ENCODE data around the gene ZCCHC2.

The ZCCHC2 gene

DNA sequence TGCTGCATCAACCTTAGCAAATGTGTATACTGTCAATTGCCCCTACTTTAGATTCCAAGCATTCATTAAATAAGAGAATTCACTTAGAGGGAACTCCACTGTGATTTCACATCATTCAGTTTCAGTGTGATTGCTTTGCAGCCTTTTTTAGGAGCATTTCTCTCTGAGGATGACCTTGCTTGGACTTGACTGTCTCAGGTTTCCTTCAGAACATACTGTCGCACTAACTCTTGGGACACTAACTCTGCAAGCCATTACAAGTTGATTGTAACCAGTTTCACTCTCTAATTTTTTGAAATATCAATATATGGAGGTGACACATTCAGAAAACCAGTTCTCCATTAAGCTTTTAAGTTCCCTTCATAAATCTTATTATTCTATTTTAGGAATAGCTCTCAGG, 6.6 kb upstream of the ZCCHC2 start:
- no peak overlapping the region for H3K27ac ChIP-seq (ENCODE audit: low read depth, low read length)
- H3K4me3 ChIP-seq (ENCODE audit: low read length): no peak overlapping the region
- no peaks in the 10 kb centered on the region for H3K27me3 ChIP-seq (ENCODE audit: control insufficient read depth, insufficient read depth, low read length)
- no peaks in the 10 kb centered on the region for H3K36me3 ChIP-seq (ENCODE audit: control insufficient read depth, insufficient read depth, low read length)
- H3K9ac ChIP-seq (ENCODE audit: low read length): no peak overlapping the region
- no peaks in the 10 kb centered on the region for H3K4me1 ChIP-seq (ENCODE audit: control insufficient read depth, insufficient read depth, low read length)

DNA sequence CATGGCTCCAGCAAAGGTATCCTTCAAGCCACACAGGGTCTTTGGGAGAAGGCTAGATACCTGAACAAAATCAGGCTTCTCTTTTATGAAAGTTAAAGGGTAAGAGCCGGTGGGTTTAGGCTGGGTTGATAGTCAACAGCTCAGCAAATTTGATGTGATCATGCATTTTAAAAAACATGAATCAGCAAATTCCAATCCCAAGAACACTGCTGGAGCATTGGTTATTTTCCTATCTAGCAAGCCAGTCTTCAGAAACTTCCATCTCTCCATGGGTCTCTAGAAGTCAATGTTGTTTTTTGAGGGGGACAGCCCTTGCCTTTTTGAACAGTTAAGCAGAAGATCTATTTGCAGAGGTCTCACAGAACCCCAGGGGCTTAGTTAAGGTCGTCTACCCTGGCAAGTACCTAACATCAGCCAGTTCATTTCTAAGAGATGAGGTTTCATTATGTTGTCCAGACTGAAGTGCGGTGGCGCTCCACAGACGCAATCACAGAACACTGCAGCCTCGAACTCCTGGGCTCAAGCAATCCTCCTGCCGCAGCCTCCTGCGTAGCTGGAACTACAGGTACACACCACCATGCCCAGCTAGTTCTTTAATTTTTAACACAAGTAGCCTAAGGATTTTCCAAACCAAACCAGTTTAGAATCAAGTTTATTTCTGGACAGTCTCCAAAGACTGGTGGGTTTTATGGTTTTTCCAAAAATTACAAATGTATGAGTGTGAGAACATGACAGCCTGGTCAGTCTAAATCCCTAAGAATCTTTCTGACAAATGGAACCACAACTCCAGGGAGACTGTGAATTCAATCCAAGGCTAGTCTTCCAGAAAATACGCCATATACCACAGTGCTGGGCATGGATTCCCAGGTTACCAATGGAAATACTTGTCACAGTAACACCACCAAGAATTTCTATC, 4.1 kb upstream of the ZCCHC2 start:
- H3K27me3 ChIP-seq (ENCODE audit: control insufficient read depth, insufficient read depth, low read length): no peaks in the 10 kb centered on the region
- H3K36me3 ChIP-seq (ENCODE audit: control insufficient read depth, insufficient read depth, low read length): no peaks in the 10 kb centered on the region
- H3K27ac ChIP-seq (ENCODE audit: low read depth, low read length): no peak overlapping the region
- H3K4me3 ChIP-seq (ENCODE audit: low read length): no peak overlapping the region
- peaks cover 4% of the 10 kb centered on the region for H3K4me1 ChIP-seq (ENCODE audit: control insufficient read depth, insufficient read depth, low read length)
- no peak overlapping the region for H3K9ac ChIP-seq (ENCODE audit: low read length)

DNA sequence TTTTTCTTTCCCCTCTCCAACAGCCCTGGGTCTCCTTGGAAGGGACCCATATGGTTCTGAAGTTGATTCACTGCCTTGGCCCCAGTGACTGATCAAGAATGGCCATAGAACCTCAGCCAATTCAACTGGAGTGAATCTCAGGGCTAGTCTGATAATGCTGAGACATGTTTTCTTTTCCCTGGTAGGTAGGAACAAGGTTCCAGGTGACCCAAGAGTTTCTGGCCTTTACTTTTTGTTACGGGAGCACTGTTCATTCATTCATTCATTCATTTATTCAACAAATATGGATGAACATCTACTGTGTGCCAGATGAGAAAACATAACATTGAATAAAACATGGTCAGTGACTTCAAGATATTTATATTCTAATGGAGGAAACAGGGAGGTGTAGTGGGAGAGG, 3.1 kb upstream of the ZCCHC2 start:
- Histone ChIP-seq H3K27me3 (ENCODE audit: control insufficient read depth, insufficient read depth, low read length) (no peaks in the 10 kb centered on the region), H3K9ac (ENCODE audit: low read length) (no peak overlapping the region), H3K4me3 (ENCODE audit: low read length) (no peak overlapping the region), H3K27ac (ENCODE audit: low read depth, low read length) (no peak overlapping the region), H3K4me1 (ENCODE audit: control insufficient read depth, insufficient read depth, low read length) (peaks cover 4% of the 10 kb centered on the region), H3K36me3 (ENCODE audit: control insufficient read depth, insufficient read depth, low read length) (no peaks in the 10 kb centered on the region)

DNA sequence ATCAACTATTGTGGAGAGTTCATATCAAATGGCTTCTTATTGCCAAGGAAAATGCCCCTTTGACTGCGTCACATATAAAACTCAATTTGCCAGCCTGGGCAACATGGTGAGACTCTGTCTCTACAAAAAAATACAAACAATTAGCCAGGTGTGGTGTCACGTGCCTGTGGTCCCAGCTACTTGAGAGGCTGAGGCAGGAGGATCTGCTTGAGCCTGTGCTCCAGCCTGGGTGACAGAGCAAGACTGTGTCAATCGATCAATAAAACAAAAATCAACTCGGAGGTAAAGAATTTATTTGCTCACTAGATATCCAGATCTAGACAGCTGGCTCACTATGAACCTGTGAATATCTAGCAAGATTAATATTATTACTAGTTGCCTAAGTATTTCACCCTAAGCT, 1.7 kb upstream of the ZCCHC2 start:
- Histone ChIP-seq H3K9ac (ENCODE audit: low read length) (no peak overlapping the region), H3K27me3 (ENCODE audit: control insufficient read depth, insufficient read depth, low read length) (no peaks in the 10 kb centered on the region), H3K4me1 (ENCODE audit: control insufficient read depth, insufficient read depth, low read length) (peaks cover 4% of the 10 kb centered on the region), H3K4me3 (ENCODE audit: low read length) (no peak overlapping the region), H3K27ac (ENCODE audit: low read depth, low read length) (no peak overlapping the region), H3K36me3 (ENCODE audit: control insufficient read depth, insufficient read depth, low read length) (no peaks in the 10 kb centered on the region)

DNA sequence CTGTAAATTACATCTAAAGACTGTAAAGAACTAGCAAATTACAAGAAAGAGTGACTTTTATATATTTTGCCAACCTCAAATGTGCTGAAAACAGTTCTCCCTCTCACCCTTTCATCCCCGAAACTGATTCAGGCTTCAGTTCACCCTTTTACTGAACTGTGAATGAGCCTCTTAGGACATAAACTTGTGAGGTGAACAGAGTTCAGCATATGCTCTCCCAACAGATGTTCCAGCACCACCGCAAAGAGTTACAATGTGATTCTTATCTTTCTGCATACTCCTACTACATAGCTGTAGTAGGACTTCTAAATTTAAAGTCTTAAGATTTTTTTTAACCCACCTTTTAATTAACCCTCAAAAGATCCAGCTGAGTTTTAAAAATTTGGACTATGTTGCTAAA, 1.2 kb upstream of the ZCCHC2 start:
- Histone ChIP-seq H3K27ac (ENCODE audit: low read depth, low read length) (no peak overlapping the region), H3K9ac (ENCODE audit: low read length) (no peak overlapping the region), H3K4me3 (ENCODE audit: low read length) (no peak overlapping the region), H3K4me1 (ENCODE audit: control insufficient read depth, insufficient read depth, low read length) (peaks cover 4% of the 10 kb centered on the region), H3K36me3 (ENCODE audit: control insufficient read depth, insufficient read depth, low read length) (no peaks in the 10 kb centered on the region), H3K27me3 (ENCODE audit: control insufficient read depth, insufficient read depth, low read length) (no peaks in the 10 kb centered on the region)

DNA sequence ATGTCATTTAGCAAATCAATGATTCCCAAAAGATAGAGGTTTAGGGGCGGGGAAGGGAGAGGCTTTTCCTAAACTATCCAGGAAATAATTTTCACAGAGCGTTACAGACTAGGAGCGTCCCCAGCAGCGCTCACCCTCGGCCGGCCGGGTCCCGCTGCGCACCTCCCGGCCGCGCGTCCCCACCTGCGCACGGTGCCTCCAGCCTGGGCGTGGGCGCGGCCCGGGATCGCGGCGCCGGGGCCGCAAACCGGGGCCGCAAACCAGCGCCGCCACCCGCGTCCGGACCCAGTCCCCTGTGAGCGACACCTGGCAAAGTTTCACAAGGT, 684 bp upstream of the ZCCHC2 start:
- Histone ChIP-seq H3K4me3 (ENCODE audit: low read length) (peak overlapping the region; percentile 93), H3K9ac (ENCODE audit: low read length) (peak overlapping the region; percentile 92), H3K27ac (ENCODE audit: low read depth, low read length) (peak overlapping the region; percentile 96), H3K27me3 (ENCODE audit: control insufficient read depth, insufficient read depth, low read length) (no peaks in the 10 kb centered on the region), H3K4me1 (ENCODE audit: control insufficient read depth, insufficient read depth, low read length) (peaks cover 7% of the 10 kb centered on the region), H3K36me3 (ENCODE audit: control insufficient read depth, insufficient read depth, low read length) (no peaks in the 10 kb centered on the region)

DNA sequence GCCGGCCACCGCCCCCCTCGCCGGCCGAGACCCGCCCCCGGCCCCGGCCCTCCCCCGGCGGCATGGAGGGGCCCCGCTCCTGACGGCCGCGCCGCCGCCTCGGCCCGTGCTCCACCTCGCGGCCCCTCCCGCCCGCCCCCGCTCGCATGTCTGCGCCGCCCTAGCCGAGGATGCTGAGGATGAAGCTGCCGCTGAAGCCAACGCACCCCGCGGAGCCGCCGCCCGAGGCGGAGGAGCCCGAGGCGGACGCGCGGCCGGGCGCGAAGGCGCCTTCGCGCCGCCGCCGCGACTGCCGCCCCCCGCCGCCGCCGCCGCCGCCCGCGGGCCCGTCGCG, 397 bp downstream of the ZCCHC2 start:
- peak overlapping the region; percentile 58 for H3K4me3 ChIP-seq (ENCODE audit: low read length)
- H3K4me1 ChIP-seq (ENCODE audit: control insufficient read depth, insufficient read depth, low read length): peaks cover 8% of the 10 kb centered on the region

DNA sequence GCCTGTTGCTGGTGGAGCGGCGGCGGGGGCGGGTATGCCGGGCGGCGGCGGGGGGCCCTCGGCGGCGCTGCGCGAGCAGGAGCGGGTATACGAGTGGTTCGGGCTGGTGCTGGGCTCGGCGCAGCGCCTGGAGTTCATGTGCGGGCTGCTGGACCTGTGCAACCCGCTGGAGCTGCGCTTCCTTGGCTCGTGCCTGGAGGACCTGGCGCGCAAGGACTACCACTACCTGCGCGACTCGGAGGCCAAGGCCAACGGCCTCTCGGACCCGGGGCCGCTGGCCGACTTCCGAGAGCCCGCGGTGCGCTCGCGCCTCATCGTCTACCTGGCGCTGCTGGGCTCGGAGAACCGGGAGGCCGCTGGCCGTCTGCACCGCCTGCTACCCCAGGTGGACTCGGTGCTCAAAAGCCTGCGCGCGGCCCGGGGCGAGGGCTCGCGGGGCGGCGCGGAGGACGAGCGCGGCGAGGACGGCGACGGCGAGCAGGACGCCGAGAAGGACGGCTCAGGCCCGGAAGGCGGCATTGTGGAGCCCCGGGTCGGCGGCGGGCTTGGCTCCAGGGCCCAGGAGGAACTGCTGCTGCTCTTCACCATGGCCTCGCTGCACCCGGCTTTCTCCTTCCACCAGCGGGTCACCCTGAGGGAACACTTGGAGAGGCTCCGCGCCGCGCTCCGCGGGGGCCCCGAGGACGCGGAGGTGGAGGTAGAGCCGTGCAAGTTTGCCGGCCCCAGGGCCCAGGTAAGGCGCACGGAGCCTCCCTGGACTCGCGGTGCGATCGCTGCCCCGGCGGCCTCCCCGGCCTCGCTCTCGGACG, 1.0 kb downstream of the ZCCHC2 start:
- peak overlapping the region; percentile 87 for H3K9ac ChIP-seq (ENCODE audit: low read length)
- H3K36me3 ChIP-seq (ENCODE audit: control insufficient read depth, insufficient read depth, low read length): no peaks in the 10 kb centered on the region
- H3K4me1 ChIP-seq (ENCODE audit: control insufficient read depth, insufficient read depth, low read length): peaks cover 8% of the 10 kb centered on the region
- H3K27ac ChIP-seq (ENCODE audit: low read depth, low read length): peak overlapping the region; percentile 97
- peak overlapping the region; percentile 62 for H3K4me3 ChIP-seq (ENCODE audit: low read length)
- H3K27me3 ChIP-seq (ENCODE audit: control insufficient read depth, insufficient read depth, low read length): no peaks in the 10 kb centered on the region

More for the DNA sequence above, 397 bp downstream of the ZCCHC2 start:
- Histone ChIP-seq H3K27ac (ENCODE audit: low read depth, low read length) (peak overlapping the region; percentile 96), H3K9ac (ENCODE audit: low read length) (no peak overlapping the region), H3K27me3 (ENCODE audit: control insufficient read depth, insufficient read depth, low read length) (no peaks in the 10 kb centered on the region), H3K36me3 (ENCODE audit: control insufficient read depth, insufficient read depth, low read length) (no peaks in the 10 kb centered on the region)

DNA sequence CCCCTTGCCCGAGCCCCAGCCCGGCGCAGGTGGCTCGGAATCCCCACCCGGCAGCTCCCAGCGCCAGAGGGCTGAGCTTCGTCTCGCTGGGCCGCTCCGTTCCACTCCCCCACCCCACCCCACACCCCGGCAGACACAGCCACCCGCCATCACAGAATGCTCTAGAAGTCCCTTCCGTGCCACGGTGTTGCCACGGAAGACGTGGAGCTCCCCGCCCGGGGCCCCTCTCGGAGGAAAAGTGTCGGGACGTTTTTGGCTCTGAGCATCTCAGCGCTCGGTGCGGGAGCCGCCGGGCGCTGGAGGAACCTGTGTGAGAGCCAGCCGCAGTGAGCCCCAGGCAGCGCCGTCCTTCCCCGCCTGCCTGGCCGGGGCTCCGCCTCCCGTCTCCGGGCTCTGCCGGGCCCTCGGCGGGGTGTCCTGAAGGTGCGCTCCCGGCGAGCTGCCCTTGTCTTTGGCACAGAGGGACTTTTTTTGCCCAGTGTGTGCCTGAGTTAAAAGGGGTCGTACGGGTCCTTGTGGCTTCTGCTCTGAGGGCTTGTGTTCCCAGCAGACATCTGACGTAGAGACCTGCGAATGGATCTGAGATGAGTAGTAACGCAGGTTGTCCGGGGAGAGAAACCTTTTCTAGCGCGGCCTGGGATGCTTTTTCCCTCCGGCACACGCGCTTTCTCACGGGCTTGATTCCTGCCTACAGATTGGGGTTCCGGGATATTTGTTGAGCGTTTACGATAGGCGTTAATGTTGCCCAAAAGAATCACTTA, 1.8 kb downstream of the ZCCHC2 start:
- peak overlapping the region; percentile 97 for H3K27ac ChIP-seq (ENCODE audit: low read depth, low read length)
- peak overlapping the region; percentile 87 for H3K9ac ChIP-seq (ENCODE audit: low read length)
- H3K27me3 ChIP-seq (ENCODE audit: control insufficient read depth, insufficient read depth, low read length): no peaks in the 10 kb centered on the region
- H3K4me3 ChIP-seq (ENCODE audit: low read length): peak overlapping the region; percentile 62
- H3K4me1 ChIP-seq (ENCODE audit: control insufficient read depth, insufficient read depth, low read length): peaks cover 8% of the 10 kb centered on the region
- H3K36me3 ChIP-seq (ENCODE audit: control insufficient read depth, insufficient read depth, low read length): no peaks in the 10 kb centered on the region

DNA sequence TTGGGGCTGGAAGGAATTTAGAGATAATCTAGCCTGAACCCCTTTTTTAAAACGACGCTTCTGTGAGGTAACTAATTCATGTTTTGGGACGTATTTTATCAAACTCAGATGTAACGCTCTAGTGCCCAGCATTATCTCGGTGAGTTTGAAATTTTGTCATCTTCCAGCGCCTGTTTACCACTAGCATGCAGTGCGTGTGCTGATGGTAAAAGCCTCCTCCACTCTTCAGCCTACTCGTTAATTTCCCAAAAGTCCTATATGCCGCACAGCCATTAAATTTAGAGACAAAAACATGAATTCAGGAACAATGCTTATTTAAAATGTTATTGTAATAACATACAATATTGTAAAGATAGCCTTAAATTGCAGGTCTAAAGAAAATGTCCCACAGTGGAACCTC, 2.8 kb downstream of the ZCCHC2 start:
- no peaks in the 10 kb centered on the region for H3K36me3 ChIP-seq (ENCODE audit: control insufficient read depth, insufficient read depth, low read length)
- H3K9ac ChIP-seq (ENCODE audit: low read length): no peak overlapping the region
- peaks cover 8% of the 10 kb centered on the region for H3K4me1 ChIP-seq (ENCODE audit: control insufficient read depth, insufficient read depth, low read length)
- peak overlapping the region; percentile 97 for H3K27ac ChIP-seq (ENCODE audit: low read depth, low read length)
- H3K4me3 ChIP-seq (ENCODE audit: low read length): peak overlapping the region; percentile 62
- H3K27me3 ChIP-seq (ENCODE audit: control insufficient read depth, insufficient read depth, low read length): no peaks in the 10 kb centered on the region

DNA sequence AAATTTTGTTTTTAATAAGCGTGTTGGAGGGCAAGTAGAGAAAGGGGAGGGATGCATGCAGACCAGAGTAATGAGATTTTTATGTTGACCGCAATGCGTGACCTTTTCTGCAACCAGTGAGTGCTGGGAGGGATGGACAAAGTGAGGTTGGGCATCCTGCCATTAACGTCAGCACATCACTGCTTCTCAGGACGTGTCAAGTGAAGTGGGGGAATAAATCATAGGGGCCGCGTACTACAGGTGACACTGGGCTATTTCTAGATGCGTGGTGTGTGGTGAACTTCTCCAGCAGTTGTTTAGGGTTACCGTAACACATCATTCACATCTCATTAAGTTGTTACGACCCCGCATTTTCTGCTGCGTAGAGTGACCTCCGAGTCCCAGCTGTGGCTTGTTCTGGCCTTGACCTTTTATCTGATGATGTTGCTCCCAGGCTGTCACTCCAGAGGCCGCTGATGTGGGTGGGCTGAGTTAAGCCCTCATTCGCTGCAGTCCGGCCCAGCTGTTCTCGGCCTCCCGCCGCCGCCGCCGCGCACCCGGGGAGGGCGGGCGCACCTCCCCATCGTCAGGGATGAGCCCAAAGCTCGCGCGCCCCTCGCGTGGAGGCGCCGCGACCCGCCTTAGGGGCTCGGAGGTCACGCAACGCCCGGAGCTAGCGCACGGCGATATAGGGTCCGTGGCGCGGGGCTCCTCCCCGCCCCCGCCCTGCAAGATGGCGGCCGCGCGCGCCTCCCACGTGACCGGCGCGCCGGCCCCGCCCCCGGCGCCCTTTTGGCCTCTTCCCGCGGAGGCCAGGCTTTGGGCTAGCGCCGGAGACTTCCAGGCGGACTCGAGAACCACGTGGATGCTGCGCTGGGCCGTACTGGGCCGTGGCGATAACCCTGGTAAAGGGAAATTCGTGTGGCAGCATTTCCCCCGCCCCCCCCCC, 3.5 kb downstream of the ZCCHC2 start:
- H3K27ac ChIP-seq (ENCODE audit: low read depth, low read length): peak overlapping the region; percentile 97
- no peaks in the 10 kb centered on the region for H3K27me3 ChIP-seq (ENCODE audit: control insufficient read depth, insufficient read depth, low read length)
- no peaks in the 10 kb centered on the region for H3K36me3 ChIP-seq (ENCODE audit: control insufficient read depth, insufficient read depth, low read length)
- peaks cover 7% of the 10 kb centered on the region for H3K4me1 ChIP-seq (ENCODE audit: control insufficient read depth, insufficient read depth, low read length)
- peak overlapping the region; percentile 34 for H3K9ac ChIP-seq (ENCODE audit: low read length)
- peak overlapping the region; percentile 62 for H3K4me3 ChIP-seq (ENCODE audit: low read length)

Data from rectal smooth muscle tissue (tissue), 1 donor.